GM11168 (cell line): ENCODE results near the gene KLHL26.

Experiments used
- in situ Hi-C: fragments of 300-500 bp; cut with MboI; formaldehyde crosslinking; loops from one replicate; pipeline ENCODE4 v1.12.0; 2022; ENCODE audit warnings: low sequenced_read_pairs; ENCODE audit not compliant: unreplicated experiment

The KLHL26 gene

DNA sequence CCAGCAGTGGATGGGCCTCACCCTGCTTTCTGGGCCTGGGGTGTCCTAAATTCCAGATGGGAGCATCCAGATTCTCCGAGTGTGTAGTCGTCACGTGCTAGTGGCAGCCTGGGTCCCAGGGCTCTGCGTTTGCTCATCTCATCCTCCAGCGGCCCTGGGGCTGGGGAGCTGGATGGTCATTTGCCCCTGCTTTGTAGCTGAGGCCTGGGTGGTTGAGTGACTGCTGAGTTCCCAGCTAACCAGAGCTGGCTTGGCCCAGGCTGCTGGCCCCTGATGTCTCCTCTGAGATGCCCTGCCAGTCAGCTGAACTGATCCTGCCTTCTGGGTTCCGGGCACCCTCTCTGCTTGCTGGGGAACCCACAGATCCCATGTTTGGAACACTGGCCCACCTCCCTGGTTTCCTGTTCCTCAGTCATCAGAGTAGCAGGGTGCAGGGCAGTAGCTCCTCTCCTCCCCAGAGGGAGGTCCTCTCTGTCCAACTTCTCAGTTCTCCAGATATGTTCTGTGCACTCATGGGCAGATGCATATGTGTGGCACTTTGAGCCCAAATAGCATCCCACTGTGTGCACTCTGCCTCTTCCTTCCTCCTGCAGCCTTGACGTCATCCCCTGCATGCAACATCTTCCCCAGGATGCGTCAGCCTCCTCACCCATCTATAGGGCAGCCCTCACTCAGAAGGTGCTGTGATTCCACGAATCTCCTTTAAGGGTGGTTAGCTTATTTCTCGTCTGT lies 24.3 kb downstream of the KLHL26 start:
- in situ Hi-C loops = no loop called here

DNA sequence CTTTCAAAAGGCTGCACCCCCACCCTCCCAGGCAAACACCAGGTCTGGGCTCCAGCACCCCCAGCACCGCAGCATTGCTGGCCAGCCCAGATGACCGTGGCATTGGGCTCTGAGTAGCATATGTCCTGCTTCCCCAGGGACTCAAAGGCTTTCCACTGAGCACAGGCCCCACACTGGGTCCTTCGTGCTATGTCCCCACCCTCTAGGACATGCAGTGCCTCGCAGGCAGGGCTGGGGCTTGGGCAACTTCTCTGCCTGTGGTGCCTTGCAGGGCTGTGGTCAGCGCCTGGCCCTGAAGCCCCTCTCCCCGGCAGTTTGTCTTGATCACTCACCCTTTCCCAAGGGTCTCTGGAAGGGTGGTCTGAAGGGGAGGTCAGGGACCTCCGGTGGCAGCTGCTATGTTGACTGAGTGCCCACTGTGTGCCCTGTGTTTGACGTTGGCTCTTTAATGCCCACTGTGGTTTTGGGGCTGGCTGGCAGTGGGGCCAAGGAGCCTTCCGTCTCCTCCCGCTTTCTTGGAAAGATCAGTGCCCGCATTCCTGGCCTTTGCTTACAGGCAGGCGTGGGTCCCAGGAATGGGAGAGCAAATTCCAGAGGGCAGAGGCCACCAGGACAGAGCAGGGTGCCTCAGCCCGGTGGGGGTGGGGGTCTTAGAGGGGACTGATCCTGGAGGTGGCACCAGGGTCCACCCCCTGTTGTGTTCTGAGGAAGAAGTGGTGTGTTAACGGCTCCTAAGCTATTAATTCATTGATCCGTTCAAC lies 26.3 kb downstream of the KLHL26 start:
- in situ Hi-C loops = no loop called here

DNA sequence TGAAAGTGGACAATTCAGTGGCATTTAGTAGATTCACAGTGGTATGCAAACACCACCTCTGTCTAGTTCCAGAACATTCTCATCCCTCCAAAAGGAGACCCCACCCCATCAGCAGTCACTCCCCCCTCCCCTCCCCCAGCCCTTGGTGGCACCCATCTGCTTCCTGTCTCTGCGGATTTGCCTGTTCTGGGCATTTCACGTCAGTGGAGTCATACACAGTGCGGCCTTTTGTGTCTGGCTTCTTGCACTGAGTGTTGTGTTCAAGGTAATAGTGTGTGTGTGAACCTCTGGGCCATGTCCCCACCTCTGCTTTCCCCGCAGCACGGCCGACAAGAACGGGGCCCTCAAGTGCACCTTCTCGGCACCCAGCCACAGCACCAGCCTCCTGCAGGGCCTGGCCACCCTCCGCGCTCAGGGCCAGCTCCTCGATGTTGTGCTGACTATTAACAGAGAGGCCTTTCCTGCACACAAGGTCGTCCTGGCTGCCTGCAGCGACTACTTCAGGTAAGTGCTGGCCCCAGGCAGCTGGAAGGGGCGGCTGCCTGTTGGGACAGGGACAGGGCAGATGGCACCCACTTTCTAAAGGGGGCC lies 27.2 kb downstream of the KLHL26 start:
- in situ Hi-C loops = no loop called here

DNA sequence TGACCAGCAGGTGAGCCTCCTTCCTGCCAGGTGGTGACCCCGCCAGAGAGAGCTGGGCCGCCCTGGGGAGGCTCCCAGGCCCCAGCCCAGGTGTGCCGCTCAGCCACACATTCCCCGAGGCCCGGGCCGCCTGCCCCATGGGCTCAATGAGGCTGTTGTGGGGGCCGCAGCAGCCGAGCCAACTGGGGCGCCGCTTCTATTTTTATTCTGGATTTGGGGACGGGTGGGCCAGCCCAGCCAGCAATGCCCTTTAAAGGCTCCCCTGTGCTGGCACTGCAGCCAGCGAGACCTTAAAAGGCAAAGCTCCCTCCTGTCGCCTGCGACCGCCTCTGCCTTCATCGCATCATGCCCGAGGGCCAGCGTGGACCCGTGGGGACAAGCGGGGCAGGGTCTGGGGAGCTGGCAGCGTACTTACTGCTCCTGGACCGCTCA lies 29.0 kb downstream of the KLHL26 start:
- in situ Hi-C loops = no loop called here

DNA sequence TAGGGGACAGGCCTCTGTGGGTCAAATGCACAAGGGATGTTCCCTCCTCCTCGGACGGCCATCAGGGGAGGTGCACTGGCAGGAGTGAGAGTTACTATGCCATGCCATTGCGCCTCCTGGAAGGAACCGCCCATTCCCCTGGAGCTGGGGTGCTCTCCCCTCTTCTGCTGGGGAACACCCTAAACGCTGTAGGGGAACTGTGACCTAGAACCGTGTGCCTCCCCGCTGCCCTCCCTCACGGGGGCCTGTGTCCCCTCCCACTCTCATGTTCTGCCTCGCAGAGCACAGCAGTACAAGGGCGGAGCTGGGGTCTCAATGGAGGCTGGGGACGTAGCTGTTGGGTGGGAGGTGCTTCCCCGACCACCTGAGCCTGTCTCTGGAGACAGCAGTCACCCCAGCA lies 29.5 kb downstream of the KLHL26 start:
- in situ Hi-C loops = no loop called here

DNA sequence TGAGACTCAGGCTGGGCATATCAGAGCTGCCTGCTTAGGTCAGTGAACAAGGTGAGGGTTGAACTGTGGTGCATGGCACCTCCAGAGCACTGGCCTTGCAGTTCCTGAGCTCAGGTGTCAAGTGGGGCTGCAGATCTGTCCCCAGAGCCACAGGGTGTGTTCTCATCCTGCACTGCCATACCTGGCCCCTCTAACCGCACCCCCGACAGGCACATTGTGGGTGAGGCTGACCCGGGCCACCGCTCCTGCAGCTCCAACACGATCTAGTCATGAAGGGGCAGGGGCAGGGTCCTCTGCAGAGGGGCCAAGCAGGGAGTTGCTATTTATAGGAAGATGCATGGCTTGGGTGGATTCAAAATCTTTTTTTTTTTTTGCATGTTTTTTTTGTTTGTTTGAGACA lies 30.0 kb downstream of the KLHL26 start:
- in situ Hi-C loops = no loop called here

DNA sequence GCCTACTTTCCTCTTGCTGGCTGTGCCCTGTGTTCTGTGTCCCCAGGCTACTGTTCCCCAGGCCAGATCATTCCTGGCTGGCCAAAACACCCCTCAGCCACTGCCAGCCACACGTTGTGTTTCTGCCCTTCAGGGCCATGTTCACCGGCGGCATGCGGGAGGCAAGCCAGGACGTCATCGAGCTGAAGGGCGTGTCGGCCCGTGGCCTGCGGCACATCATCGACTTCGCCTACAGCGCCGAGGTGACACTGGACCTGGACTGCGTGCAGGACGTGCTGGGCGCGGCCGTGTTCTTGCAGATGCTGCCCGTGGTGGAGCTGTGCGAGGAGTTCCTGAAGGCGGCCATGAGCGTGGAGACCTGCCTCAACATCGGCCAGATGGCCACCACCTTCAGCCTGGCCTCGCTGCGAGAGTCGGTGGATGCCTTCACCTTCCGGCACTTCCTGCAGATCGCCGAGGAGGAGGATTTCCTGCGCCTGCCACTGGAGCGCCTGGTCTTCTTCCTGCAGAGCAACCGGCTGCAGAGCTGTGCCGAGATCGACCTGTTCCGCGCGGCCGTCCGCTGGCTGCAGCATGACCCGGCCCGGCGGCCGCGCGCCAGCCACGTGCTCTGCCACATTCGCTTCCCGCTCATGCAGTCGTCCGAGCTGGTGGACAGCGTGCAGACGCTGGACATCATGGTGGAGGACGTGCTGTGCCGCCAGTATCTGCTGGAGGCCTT lies 30.9 kb downstream of the KLHL26 start:
- in situ Hi-C loops = no loop called here

DNA sequence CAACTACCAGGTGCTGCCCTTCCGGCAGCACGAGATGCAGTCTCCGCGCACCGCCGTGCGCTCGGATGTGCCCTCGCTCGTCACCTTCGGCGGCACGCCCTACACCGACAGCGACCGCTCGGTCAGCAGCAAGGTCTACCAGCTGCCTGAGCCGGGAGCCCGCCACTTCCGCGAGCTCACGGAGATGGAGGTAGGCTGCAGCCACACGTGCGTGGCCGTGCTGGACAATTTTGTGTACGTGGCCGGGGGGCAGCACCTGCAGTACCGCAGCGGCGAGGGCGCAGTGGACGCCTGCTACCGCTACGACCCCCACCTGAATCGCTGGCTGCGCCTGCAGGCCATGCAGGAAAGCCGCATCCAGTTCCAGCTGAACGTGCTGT lies 31.4 kb downstream of the KLHL26 start:
- in situ Hi-C loops = no loop called here

DNA sequence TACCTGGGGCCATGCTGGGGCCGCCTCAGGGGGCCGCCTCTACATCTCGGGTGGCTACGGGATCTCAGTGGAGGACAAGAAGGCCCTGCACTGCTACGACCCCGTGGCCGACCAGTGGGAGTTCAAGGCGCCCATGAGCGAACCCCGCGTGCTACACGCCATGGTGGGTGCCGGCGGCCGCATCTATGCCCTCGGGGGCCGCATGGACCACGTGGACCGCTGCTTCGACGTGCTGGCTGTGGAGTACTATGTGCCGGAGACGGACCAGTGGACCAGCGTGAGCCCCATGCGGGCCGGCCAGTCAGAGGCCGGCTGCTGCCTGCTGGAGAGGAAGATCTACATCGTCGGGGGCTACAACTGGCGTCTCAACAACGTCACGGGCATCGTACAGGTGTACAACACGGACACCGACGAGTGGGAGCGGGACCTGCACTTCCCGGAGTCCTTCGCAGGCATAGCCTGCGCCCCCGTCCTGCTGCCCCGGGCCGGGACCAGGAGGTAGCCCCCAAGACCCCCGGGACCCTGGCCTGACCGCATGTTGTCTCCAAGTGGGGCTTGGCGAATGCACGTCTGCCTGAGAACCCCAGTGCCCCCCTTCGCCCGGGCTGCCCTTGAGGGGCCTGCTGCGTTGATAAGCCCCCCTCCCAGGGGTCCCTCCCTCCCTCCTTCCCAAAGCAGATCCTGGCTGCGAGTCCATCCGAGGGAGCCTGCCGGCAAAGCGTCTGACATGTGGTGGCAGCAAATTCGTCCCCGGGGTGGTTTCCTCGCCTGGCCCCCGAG lies 32.1 kb downstream of the KLHL26 start:
- in situ Hi-C loops = no loop called here

DNA sequence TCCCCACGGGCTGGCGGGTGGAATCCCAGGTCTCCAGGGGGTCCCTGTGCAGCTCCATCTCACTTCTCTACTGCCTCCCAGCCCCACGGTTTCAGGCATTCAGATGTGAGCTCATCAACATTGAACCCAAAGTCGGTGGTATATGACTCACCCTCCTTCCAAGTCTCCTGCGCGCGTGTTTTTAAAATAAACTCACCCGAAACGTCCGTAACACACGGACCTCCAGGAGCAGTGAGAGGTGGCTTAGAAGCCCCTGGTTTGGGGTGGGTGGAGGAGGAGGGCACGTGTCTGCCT lies 32.6 kb downstream of the KLHL26 start:
- in situ Hi-C loops = no loop called here

DNA sequence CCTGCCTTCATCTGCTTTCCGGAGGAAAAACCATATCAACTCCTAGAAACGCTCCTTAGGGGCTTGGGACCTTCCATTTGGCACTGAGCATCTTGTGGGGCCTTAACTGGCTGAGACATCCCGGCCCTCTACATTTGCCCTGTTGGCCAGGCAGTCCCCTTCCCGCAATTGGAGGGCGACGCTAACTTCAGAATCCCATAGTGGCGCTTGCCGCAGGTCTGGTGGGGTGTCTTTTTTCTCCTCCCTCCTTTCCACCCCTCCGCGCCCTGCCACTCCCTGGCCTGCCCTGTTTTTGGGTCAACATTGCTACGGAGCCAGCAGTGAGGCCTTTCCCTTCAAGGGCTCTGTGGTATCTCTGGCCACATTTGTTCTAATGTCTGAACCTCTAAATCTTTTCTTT lies 33.1 kb downstream of the KLHL26 start:
- in situ Hi-C loops = no loop called here

DNA sequence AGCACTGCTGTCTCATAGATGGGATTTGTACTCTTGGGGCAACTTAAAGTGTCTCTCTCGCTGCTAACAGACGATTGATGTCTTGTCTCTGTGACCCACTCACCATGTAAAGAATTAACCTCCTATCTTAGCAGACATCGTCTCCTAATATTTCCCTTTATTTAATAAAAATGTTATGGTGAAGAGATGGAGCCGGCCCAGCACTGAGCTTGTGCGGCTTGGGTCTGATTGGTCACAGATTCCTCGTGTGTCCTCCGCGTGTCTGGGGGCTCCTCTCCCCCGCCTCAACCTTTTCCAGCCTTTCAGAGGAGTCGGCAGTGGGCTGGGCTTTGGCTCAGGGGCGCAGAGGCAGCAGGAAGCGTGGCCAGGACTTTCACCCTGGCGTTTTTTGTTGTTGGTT lies 33.5 kb downstream of the KLHL26 start:
- in situ Hi-C loops = no loop called here

DNA sequence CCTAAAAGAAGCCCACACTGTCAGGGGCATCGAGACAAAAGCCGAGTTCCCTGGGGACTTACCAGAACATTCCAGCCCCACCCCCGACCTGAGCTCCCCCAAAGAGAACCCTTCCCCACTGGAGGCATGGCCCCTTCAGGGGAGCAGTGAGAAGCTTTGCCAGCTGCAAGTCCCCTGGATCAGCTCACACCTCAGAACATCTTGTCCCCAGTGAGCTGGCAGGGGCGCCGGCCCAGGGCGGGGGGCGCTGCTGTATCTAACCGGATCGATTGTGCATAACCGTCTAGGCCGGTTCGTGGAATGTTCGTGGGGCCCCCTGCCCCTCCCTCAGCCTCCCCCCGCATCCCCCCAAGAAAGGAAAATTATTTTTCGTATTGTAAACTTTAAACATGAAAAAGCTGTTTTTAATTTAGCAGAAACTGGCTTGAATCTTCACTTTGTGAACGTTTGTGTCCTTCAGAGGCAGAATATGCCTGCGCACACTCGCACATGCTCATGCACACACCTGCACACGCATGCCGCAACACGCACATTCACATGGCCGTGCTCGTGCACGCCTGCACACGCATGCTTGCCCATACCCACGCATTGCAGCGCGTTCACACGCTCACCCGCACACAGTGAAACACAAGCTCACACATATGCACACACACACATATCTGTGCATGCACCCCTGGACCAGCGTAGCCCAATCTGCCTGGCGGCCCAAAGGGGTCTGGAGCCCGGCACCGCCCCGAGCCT lies 34.6 kb downstream of the KLHL26 start:
- in situ Hi-C loops = no loop called here

DNA sequence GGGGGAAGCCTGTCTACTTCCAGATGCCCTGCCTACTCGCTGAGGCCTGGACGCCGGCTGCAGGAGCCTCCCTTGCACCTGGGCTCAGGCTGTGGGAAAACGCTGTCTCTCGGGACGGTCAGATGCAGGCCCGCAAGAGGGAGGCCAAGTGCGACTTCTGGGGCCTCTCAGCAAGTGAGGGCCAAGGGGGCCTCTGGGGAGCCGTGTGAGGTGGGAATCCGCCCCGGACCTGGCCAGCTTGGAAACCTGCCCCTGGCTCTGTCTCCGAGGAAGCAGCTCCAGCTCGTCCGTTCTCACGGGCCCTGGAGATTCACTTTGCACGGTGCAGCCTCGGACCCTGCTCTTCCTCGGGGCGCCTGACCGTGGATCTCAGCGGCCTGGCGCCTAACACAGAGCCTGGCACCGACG lies 35.2 kb downstream of the KLHL26 start:
- in situ Hi-C loops = no loop called here

DNA sequence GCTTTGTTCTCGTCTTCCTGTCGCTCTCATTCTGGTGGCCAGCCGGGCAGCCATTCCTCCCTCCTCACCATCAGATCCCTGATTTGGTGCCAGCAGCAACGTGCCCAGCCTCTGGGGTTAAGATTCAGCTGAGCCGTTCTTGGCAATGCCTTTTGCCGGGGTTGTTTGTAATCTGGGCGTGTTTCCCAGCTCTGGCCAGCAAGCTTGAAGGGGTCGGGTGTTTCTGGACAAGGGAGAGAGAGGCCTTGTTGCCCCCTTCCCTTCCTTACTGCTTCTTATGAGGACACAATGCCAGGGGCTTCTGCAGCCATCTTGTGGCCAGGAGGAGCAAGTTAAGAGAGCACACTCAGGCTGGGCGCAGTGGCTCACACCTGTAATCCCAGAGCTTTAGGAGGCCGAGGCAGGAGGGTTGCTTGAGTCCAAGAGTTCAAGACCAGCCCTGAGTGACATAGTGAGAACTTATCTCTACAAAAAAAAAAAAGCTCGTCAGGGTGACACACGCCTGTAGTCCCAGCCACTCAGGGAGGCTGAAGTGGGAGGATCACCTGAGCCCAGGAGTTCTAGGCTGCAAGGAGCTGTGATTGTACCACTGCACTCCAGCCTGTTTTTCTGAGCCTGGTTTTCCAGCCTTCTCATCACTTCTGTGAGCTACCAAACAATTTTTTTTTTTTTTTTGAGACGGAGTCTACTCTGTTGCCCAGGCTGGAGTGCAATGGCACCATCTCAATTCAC lies 35.9 kb downstream of the KLHL26 start:
- in situ Hi-C loops = no loop called here

DNA sequence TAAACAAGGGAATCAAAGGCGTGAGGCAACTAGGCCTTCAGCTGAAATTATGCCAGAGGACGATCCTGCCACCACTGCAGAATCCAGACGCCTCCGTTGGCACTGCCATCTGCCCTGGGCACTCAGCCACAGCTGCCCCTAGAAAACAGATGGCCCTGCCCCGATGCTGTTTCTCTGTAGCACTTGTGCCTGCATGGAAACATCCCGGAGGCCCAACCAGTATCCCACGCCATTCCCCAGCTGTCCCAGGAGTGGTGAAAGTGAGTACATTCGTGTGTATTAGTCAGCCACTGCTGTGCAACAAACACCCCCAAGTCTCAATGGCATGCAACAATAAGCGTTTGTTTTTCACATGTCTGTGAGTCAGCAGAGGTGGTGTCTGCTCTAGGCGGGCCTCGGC lies 37.8 kb downstream of the KLHL26 start:
- in situ Hi-C loops = no loop called here

DNA sequence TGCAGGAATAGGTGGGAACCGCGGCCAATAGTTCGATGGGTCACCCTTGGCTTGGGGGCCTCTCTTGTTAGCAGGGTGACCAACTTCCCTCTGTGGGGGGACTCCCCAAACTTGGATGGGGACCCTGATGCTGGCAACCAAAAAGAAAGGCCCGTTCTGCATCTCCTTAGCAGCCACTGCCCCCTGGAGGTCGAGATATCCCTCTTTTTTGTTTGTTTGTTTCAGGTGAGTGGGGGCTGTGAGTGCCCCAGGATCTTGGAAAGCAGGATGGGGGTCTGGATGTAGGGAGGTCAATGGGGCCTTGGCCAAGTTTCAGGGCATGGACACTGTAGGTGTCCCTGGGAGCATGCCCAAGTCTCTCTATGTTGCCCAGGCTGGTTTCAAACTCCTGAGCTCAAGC lies 39.0 kb downstream of the KLHL26 start:
- in situ Hi-C loops = no loop called here

DNA sequence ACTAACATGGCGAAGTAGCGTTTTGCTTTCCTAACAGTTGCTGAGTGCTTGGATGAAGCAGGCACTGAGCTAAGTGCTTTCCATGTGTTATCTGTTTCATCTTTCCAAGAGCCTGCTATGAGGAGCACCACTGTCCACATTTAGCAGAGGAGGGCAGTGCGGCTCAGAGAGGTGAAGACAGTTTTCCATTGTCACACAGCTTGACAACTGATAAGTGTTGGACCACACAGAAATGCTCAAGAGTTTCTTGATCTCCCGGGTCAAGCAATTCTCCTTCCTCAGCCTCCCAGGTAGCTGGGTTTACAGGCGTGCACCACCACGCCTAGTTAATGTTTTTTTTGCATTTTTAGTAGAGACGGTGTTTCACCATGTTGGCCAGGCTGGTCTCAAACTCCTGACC lies 39.9 kb downstream of the KLHL26 start:
- in situ Hi-C loops = no loop called here

DNA sequence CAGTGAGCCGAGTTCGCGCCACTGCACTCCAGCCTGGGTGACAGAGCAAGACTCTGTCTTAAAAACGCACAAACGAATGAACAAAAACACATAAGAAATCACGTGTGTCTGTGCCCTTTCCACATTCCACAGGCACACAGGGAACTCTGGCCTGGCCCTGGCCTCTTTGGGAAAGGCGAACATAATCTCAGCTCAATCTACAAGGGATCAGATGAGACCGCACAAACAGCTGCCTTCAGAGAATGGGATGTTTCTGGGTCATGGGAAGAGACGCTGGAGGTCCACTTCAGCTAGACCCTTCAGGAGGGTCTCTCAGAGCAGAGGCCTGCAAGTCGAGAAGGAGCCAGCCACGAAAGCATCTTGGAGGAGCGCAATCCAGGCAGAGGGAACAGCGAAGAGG lies 40.3 kb downstream of the KLHL26 start:
- in situ Hi-C loops = no loop called here
